Suprapubic skin (tissue), 4 donors: ENCODE data around the gene PAGR1.

ENCODE experiments used
- EP300 ChIP-seq: sonication (generic); formaldehyde crosslinking; IDR thresholded peaks from one replicate; pipeline ENCODE4 v1.6.1; 2017; ENCODE audit warnings: antibody characterized with exemption
- POLR2A ChIP-seq, 2 donors: fragments of 450-650 bp; IDR thresholded peaks; one replicate each; pipeline ENCODE4 v1.6.1; 2017; ENCODE audit warnings: antibody characterized with exemption in 2 of 2, mild to moderate bottlenecking in 2 of 2, moderate library complexity in 2 of 2
- POLR2AphosphoS5 ChIP-seq, 3 donors: sonication (generic); formaldehyde crosslinking; IDR thresholded peaks; one replicate each; pipeline ENCODE4 v1.6.1; 2017; ENCODE audit warnings: antibody characterized with exemption in 3 of 3
- TF ChIP-seq, protein P1 (sequence below), 2 donors: fragments of 200-600 bp in 1 of 2; fragments of 450-650 bp in 1 of 2; sonication (generic) in 1 of 2; IDR thresholded peaks; one replicate each; pipeline ENCODE4 v1.5.1; 2016 to 2019; ENCODE audit warnings: antibody characterized with exemption in 2 of 2, mild to moderate bottlenecking in 1 of 2, moderate library complexity in 1 of 2

DNA sequence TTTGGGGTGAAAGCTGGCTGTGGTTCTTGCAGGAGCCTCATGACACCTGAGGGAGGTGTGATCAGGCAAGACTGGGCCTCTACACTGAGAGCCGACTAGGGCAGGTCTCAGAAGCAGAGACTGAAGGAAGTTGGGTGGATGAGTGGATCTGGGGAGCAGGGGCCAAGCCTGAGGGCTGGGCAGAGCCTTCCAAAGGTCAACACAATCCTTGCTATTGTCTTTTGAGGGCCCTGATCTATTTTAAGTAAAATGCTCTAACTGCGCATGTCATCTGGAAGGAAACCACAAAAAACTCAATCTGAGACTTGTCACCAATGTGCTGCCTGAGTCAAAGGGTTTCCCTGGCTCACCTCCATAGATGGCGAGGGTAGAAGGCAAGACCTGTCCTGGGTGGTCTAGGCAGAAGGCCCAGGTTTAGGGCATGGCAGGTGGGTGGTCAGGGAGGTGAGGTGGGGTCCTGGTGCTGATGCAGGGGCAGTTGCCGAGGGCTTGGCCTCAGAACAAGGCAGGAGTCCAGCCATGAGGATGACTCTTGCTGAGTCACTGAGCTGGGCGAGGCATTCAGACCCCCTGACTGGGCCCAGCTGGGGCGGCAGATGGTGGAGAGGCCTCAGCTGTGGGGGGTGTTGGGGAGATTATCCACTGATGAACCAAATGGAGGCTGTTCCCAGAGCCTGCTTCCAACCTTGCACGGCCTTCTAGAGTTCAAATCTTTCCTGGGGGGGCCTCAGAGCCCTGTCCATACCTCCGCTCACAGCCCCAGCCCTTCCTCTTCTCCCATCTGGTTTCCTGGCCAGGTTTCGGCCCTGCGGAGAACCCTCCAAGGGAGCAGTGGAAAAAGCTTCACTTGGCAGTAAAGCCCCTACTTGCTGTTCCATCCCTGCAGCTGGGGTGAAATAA, 9.4 kb downstream of the PAGR1 start:
- TF ChIP-seq, protein P1, sequence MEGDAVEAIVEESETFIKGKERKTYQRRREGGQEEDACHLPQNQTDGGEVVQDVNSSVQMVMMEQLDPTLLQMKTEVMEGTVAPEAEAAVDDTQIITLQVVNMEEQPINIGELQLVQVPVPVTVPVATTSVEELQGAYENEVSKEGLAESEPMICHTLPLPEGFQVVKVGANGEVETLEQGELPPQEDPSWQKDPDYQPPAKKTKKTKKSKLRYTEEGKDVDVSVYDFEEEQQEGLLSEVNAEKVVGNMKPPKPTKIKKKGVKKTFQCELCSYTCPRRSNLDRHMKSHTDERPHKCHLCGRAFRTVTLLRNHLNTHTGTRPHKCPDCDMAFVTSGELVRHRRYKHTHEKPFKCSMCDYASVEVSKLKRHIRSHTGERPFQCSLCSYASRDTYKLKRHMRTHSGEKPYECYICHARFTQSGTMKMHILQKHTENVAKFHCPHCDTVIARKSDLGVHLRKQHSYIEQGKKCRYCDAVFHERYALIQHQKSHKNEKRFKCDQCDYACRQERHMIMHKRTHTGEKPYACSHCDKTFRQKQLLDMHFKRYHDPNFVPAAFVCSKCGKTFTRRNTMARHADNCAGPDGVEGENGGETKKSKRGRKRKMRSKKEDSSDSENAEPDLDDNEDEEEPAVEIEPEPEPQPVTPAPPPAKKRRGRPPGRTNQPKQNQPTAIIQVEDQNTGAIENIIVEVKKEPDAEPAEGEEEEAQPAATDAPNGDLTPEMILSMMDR (IDR thresholded peaks at IDR 0.05), result no peak
- TF ChIP-seq EP300 (no peak), POLR2A (IDR thresholded peaks at IDR 0.05) (no peak), POLR2AphosphoS5 (IDR thresholded peaks at IDR 0.05) (no peak)
